ENCODE results near the gene KLHL35.

DNA sequence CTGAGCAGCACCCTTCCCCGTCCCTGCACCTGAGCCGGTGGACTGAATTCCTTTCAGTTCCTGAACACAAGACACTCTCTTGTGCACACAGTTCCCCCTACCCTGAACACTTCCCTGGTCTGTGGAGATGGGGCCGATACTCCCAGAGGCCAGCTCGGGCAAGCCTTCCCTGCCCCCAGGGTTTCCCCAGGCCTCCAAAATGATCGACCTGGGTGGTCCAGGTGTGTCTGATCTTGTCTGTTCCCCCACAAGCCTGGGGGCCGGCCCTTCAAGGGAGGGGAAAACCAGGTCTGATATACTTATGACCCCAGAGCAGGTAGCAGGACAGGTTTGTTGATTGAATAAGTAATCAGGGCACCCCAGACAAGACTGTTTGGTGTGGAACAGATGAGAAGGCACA lies 40.7 kb upstream of the KLHL35 start:
- TF ChIP-seq POLR2A (IDR thresholded peaks at IDR 0.05; ENCODE audit: low read depth, low read length) (no peak), POLR2AphosphoS5 (IDR thresholded peaks at IDR 0.05; ENCODE audit: low read depth, low read length) (no peak), TAF1 (IDR thresholded peaks at IDR 0.05; ENCODE audit: low read depth, low read length) (no peak), SPI1 (IDR thresholded peaks at IDR 0.05; ENCODE audit: low read depth, low read length) (no peak), POU2F2 (IDR thresholded peaks at IDR 0.05; ENCODE audit: low read depth, low read length) (no peak)
